Measurements from ENCODE around the gene ZNF135. TPM values are rescaled to one million over a fixed set of nuclear protein-coding genes. Genes with fewer than 3 reads are reported as not detected.

The ZNF135 gene
- polyA plus RNA-seq, 4 donors, result 0.67 to 6.2 (median 1.4) TPM

DNA sequence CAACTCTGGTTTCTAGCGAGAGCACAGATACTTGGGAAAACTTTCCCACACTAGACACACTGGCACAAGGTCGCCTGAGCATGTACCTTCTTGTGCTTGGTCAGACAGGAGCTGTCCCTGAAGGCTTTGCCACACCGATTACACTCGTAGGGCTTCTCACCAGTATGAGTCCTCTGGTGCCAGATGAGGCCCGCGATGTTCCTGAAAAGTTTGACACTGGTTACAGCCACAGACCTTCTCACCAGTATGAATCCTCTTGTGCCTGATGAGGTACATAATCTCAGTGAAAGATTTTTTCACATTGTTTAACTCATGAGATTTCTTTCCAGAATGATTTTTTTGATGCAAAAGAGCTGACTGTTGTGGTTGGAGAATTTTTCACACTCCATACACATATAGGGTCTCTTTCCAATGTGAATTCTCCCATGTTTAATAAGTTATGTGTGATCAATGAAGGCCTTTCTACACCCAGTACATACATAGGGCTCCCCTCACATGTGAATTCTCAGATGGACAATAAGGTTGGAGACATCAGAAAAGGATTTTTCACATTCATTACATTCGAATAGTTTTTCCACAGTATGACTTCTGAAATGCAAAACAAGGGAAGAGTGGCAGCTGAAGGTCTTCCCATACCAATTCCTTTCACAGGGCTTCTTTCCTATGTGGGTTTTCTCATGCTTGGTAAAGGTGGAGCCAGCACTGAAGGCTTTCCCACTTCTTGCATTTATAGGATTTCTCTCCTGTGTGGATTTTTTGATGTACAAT lies 48.9 kb downstream of the ZNF135 start:
- H3K4me1 ChIP-seq (ENCODE audit: control insufficient read depth in 3 of 3, insufficient read depth in 2 of 3, low read depth in 1 of 3, low read length in 2 of 3), result no peaks in the 10 kb centered on the region
- no peak overlapping the region for H3K27ac ChIP-seq (ENCODE audit: low read depth in 1 of 3, low read length in 2 of 3)
- DNase-seq, result no peak
- 79 to 86% (median 85%) methylated on average over 7 of the region's 7 CpGs for WGBS, 3 donors
- H3K27me3 ChIP-seq (ENCODE audit: control insufficient read depth in 3 of 3, insufficient read depth in 3 of 3, low read length in 3 of 3), result no peaks in the 10 kb centered on the region
- peaks cover 0 to 75% of the 10 kb centered on the region in 2 donors for H3K9me3 ChIP-seq (ENCODE audit: control insufficient read depth in 2 of 2, insufficient read depth in 1 of 2, low read depth in 1 of 2, low read length in 1 of 2)
- H3K36me3 ChIP-seq (ENCODE audit: control insufficient read depth in 3 of 3, insufficient read depth in 2 of 3, low read depth in 1 of 3, low read length in 3 of 3), result no peaks in the 10 kb centered on the region
- no peak for FAIRE-seq
- H3K4me3 ChIP-seq (ENCODE audit: low read depth in 1 of 3, low read length in 3 of 3), result no peak overlapping the region

DNA sequence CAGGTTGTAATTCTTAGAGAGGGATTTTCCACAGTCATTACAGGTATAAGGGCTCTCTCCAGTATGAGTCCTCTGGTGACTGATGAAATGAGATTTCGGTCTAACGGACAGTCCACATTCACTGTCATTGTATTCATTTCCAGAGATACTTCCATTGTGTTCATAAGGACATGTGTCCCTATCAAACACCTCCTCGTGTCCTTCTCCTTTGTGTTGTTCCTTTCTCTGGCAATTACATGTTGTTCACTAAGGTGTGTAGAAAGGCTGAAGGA lies 49.4 kb downstream of the ZNF135 start:
- no peaks in the 10 kb centered on the region for H3K4me1 ChIP-seq (ENCODE audit: control insufficient read depth in 3 of 3, insufficient read depth in 2 of 3, low read depth in 1 of 3, low read length in 2 of 3)
- H3K27me3 ChIP-seq (ENCODE audit: control insufficient read depth in 3 of 3, insufficient read depth in 3 of 3, low read length in 3 of 3), result no peaks in the 10 kb centered on the region
- H3K4me3 ChIP-seq (ENCODE audit: low read depth in 1 of 3, low read length in 3 of 3), result no peak overlapping the region
- FAIRE-seq (no peak), DNase-seq (no peak)
- H3K27ac ChIP-seq (ENCODE audit: low read depth in 1 of 3, low read length in 2 of 3), result no peak overlapping the region
- peaks cover 0 to 78% of the 10 kb centered on the region in 2 donors for H3K9me3 ChIP-seq (ENCODE audit: control insufficient read depth in 2 of 2, insufficient read depth in 1 of 2, low read depth in 1 of 2, low read length in 1 of 2)
- WGBS, 3 donors, result 84 to 87% (median 84%) methylated on average over 3 of the region's 3 CpGs
- no peaks in the 10 kb centered on the region for H3K36me3 ChIP-seq (ENCODE audit: control insufficient read depth in 3 of 3, insufficient read depth in 2 of 3, low read depth in 1 of 3, low read length in 3 of 3)

DNA sequence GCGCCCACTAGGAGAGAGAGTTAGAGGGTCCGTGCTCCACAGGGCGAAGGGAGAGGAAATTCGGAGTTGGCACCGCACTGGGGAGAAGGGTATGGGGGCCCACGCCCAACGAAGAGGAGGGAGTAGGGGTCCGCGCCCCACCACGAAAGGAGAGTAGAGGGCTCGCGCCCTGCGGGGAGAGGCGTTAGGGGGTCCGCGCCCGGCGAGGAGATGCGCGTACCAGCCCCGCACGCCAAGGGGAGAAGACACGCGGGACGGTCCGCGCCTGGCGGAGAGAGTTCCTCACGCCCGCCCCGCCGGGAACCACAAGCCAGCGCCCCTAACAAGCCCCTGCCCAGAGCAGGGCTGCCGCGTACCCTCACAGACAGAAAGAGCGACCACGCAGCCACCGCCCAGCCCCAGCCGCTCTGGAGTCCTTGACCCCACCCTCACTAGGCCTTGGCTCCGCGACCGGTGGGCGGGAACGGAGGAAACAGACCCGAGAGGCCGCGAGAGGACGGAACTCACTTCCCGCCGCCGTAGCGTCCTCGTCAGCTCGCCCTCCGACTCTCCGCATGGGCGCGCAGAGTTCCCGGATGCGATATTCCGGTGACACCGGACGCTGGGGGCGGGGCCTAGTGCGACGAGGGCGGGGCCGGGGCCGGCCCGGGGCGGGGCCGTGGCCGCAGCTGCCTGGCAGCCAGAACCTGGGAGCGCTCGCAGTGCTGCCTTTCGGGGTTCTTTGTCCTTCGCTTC lies 58.9 kb downstream of the ZNF135 start:
- Histone ChIP-seq H3K27me3 (ENCODE audit: control insufficient read depth in 3 of 3, insufficient read depth in 3 of 3, low read length in 3 of 3) (peaks cover 0 to 7% (median 0%) of the 10 kb centered on the region in 3 donors), H3K4me1 (ENCODE audit: control insufficient read depth in 3 of 3, insufficient read depth in 2 of 3, low read depth in 1 of 3, low read length in 2 of 3) (no peaks in the 10 kb centered on the region), H3K9me3 (ENCODE audit: control insufficient read depth in 2 of 2, insufficient read depth in 1 of 2, low read depth in 1 of 2, low read length in 1 of 2) (peaks cover 10 to 81% of the 10 kb centered on the region in 2 donors), H3K27ac (ENCODE audit: low read depth in 1 of 3, low read length in 2 of 3) (no peak overlapping the region), H3K36me3 (ENCODE audit: control insufficient read depth in 3 of 3, insufficient read depth in 2 of 3, low read depth in 1 of 3, low read length in 3 of 3) (no peaks in the 10 kb centered on the region), H3K4me3 (ENCODE audit: low read depth in 1 of 3, low read length in 3 of 3) (no peak overlapping the region)
- WGBS, 3 donors, result 11 to 41% (median 31%) methylated on average over 47 to 77 of the region's 77 CpGs
- no peak for DNase-seq
- no peak for FAIRE-seq

DNA sequence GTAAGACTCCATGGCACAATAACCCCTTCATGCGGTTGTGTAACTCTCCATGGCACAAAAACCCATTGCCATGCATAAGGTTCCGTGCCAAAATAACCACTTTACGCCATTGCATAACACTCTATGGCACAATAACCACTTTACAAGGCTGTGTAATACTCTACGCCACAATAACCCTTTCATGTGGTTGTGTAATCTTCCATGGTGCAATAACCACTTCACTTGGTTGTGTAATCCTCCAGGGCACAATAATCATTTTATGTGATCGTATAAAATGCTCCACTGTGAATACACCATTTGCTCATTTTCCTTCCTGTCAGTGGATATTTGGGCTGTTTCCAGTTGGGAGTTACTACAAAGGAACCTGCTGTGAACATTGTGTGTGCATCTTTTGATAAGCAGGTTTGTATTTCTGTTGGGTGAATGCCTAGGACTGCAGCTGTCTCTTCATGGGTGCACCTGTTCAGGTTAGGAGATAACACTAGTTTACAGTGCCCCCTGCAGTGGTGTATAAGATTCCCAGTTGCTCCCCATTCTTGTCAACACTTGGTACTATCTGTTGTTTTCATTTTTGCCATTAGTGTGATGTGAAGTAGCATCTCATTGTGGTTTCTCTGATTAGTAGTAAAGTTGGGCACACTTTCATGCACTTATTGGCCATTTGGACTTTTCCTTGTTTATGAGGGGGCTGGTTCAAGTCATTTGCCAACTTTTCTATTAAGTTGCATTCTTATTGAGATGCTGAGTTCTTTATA lies 60.1 kb downstream of the ZNF135 start:
- H3K4me1 ChIP-seq (ENCODE audit: control insufficient read depth in 3 of 3, insufficient read depth in 2 of 3, low read depth in 1 of 3, low read length in 2 of 3), result no peaks in the 10 kb centered on the region
- H3K27me3 ChIP-seq (ENCODE audit: control insufficient read depth in 3 of 3, insufficient read depth in 3 of 3, low read length in 3 of 3), result peaks cover 0 to 7% (median 0%) of the 10 kb centered on the region in 3 donors
- 79 to 83% (median 81%) methylated on average over 5 of the region's 5 CpGs for WGBS, 3 donors
- DNase-seq (no peak), FAIRE-seq (no peak)
- H3K27ac ChIP-seq (ENCODE audit: low read depth in 1 of 3, low read length in 2 of 3), result no peak overlapping the region
- H3K4me3 ChIP-seq (ENCODE audit: low read depth in 1 of 3, low read length in 3 of 3), result no peak overlapping the region
- no peaks in the 10 kb centered on the region for H3K36me3 ChIP-seq (ENCODE audit: control insufficient read depth in 3 of 3, insufficient read depth in 2 of 3, low read depth in 1 of 3, low read length in 3 of 3)
- peaks cover 13 to 81% of the 10 kb centered on the region in 2 donors for H3K9me3 ChIP-seq (ENCODE audit: control insufficient read depth in 2 of 2, insufficient read depth in 1 of 2, low read depth in 1 of 2, low read length in 1 of 2)

Other genes with a start within 250 kb of the ZNF135 start
- 10 to 100 TPM in 1 of 4 donors, 1 to 10 TPM in 3; 8.1 to 48.0 (median 9.0) TPM for gene ZNF552, start 244.4 kb upstream of the ZNF135 start, polyA plus RNA-seq
- gene ZNF587B, start 229.0 kb upstream of the ZNF135 start, polyA plus RNA-seq, result 10 to 100 TPM in 1 of 4 donors, 1 to 10 TPM in 3; 2.7 to 21.8 (median 6.5) TPM
- gene ZNF587, start 209.4 kb upstream of the ZNF135 start, polyA plus RNA-seq, result 10 to 100 TPM in 2 of 4 donors, 1 to 10 TPM in 2; 5.1 to 53.9 (median 12.2) TPM
- gene ZNF814, start 170.2 kb upstream of the ZNF135 start, polyA plus RNA-seq, result 10 to 100 TPM; 11.6 to 44.8 (median 17.2) TPM
- gene ZNF417, start 142.7 kb upstream of the ZNF135 start, polyA plus RNA-seq, result 10 to 100 TPM in 1 of 4 donors, 1 to 10 TPM in 3; 1.6 to 24.0 (median 3.4) TPM
- 10 to 100 TPM in 1 of 4 donors, 1 to 10 TPM in 3; 2.5 to 14.1 (median 5.0) TPM for gene ZNF418, start 123.9 kb upstream of the ZNF135 start, polyA plus RNA-seq
- gene ZNF256, start 111.6 kb upstream of the ZNF135 start, polyA plus RNA-seq, result 1 to 10 TPM; 1.3 to 7.7 (median 2.4) TPM
- 1 to 10 TPM in 2 of 4 donors, under 1 TPM in 1, not detected in 1; 0.85 to 1.3 (median 1.0) TPM for gene C19orf18, start 84.7 kb upstream of the ZNF135 start, polyA plus RNA-seq
- gene ZNF606, start 56.5 kb upstream of the ZNF135 start, polyA plus RNA-seq, result 10 to 100 TPM in 1 of 4 donors, 1 to 10 TPM in 3; 3.8 to 20.1 (median 6.4) TPM
- under 1 TPM in 2 of 4 donors, not detected in 2; 0.21 to 0.38 TPM for gene ZSCAN1, start 25.3 kb upstream of the ZNF135 start, polyA plus RNA-seq
- 10 to 100 TPM in 2 of 4 donors, 1 to 10 TPM in 2; 6.3 to 58.1 (median 18.5) TPM for gene ZSCAN18, start 38.9 kb downstream of the ZNF135 start, polyA plus RNA-seq
- gene ZNF329, start 91.5 kb downstream of the ZNF135 start, polyA plus RNA-seq, result 10 to 100 TPM in 1 of 4 donors, 1 to 10 TPM in 3; 1.1 to 12.3 (median 2.7) TPM
- gene ZNF274, start 123.8 kb downstream of the ZNF135 start, polyA plus RNA-seq, result 10 to 100 TPM; 13.6 to 34.8 (median 22.7) TPM
- 10 to 100 TPM; 11.9 to 31.9 (median 17.8) TPM for gene ZNF544, start 169.6 kb downstream of the ZNF135 start, polyA plus RNA-seq
- gene ZNF8, start 219.7 kb downstream of the ZNF135 start, polyA plus RNA-seq, result 1 to 10 TPM in 3 of 4 donors, under 1 TPM in 1; 0.54 to 4.3 (median 1.5) TPM
- 10 to 100 TPM; 34.8 to 53.9 (median 51.6) TPM for gene ERVK3-1, start 246.1 kb downstream of the ZNF135 start, polyA plus RNA-seq